ENCODE measurements around the gene PXK.

Gene PXK

GRCh38 chr3:58340594-58341244 is 8.0 kb downstream of the PXK start:
- ChIA-PET CTCF (interaction anchor here (0.6 to 1.1 kb wide), 3 partner anchors 8 to 34 kb away, joined by 3 to 4 read pairs (median 3); partner anchors contain the start of genes HTD2 and RPP14), POLR2A (no interaction called here)

DNA sequence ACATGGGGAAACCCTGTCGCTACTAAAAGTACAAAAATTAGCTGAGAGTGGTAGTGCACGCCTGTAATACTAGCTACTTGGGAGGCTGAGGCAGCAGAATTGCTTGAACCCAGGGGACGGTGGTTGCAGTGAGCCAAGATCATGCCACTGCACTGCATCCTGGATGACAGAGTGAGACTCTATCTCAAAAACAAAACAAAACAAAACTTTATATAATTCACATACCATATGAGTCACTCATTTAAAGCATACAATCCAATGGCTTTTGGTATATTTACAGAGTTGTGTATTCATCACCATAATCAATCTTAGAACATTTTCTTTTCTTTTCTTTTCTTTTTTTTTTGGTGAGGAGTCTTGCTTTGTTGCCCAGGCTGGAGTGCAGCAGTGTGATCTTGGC is 8.7 kb downstream of the PXK start:
- DNase-seq (ENCODE audit: low read depth, low spot score), result no peak
- CTCF ChIA-PET, result interaction anchor here (1.1 to 1.3 kb wide), 2 partner anchors 25 to 34 kb away, joined by 4 read pairs; partner anchors contain the start of genes HTD2 and RPP14
- POLR2A ChIA-PET, result no interaction called here
- TF ChIP-seq, protein P1, sequence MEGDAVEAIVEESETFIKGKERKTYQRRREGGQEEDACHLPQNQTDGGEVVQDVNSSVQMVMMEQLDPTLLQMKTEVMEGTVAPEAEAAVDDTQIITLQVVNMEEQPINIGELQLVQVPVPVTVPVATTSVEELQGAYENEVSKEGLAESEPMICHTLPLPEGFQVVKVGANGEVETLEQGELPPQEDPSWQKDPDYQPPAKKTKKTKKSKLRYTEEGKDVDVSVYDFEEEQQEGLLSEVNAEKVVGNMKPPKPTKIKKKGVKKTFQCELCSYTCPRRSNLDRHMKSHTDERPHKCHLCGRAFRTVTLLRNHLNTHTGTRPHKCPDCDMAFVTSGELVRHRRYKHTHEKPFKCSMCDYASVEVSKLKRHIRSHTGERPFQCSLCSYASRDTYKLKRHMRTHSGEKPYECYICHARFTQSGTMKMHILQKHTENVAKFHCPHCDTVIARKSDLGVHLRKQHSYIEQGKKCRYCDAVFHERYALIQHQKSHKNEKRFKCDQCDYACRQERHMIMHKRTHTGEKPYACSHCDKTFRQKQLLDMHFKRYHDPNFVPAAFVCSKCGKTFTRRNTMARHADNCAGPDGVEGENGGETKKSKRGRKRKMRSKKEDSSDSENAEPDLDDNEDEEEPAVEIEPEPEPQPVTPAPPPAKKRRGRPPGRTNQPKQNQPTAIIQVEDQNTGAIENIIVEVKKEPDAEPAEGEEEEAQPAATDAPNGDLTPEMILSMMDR (IDR thresholded peaks at IDR 0.05; ENCODE audit: insufficient read depth, low read length, missing control alignments), result no peak
- H3K4me3 ChIP-seq (ENCODE audit: low read depth, low read length), result no peak overlapping the region

More at GRCh38 chr3:58340594-58341244, 8.0 kb downstream of the PXK start:
- no peak overlapping the region for H3K4me3 ChIP-seq (ENCODE audit: low read depth, low read length)
- DNase-seq (ENCODE audit: low read depth, low spot score), result no peak
- TF ChIP-seq, protein P1 (IDR thresholded peaks at IDR 0.05; ENCODE audit: insufficient read depth, low read length, missing control alignments), result no peak

DNA sequence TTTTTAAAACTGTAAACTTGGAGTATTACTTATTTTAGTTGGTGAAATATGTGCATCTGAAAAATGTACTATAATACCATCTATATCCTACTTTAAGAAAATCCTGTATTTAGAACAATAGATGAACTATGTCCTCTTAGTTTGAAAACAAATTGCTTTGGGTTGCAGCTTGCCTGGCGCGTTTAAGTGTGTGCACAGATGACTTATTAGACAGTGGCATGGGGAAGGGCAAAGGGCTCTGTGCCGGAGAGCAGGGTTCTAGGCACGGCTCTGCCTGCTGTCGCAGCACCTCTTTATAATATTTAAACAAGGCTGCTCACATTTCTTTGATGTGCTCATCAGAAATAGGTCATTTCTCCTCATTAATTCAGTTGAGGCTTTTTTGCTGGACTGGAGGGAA is 10.0 kb downstream of the PXK start:
- CTCF ChIA-PET, result interaction anchor here (1.3 kb wide), 1 partner anchor 26 kb away, joined by 4 read pairs; no protein-coding TSS in a partner anchor

DNA sequence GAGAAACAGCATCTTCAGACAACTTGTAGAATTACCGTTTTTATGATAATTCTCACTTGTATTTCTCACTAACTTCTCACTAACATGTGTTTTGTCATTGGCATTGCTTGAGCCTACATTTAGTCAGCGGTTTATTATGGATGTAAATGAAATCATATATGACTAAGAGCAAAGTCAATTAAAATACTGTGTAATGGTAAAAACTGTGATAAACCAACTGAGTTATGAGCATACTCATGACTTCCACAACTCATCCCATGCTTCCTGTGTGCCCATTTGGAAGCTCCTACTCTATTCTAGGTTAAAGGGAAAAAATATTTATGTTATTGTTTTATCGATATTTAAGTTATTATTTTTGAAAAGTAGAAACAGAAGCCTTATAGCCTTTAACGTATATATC is 12.8 kb downstream of the PXK start:
- no peak overlapping the region for H3K4me3 ChIP-seq (ENCODE audit: low read depth, low read length)
- ChIA-PET CTCF (no interaction called here), POLR2A (no interaction called here)
- TF ChIP-seq, protein P1 (IDR thresholded peaks at IDR 0.05; ENCODE audit: insufficient read depth, low read length, missing control alignments), result no peak
- no peak for DNase-seq (ENCODE audit: low read depth, low spot score)

More for the DNA sequence above, 10.0 kb downstream of the PXK start:
- no peak overlapping the region for H3K4me3 ChIP-seq (ENCODE audit: low read depth, low read length)
- DNase-seq (ENCODE audit: low read depth, low spot score), result no peak
- TF ChIP-seq, protein P1 (IDR thresholded peaks at IDR 0.05; ENCODE audit: insufficient read depth, low read length, missing control alignments), result no peak
- POLR2A ChIA-PET, result interaction anchor here (0.6 kb wide), 1 partner anchor 32 kb away, joined by 3 read pairs; no protein-coding TSS in a partner anchor

- no peak overlapping the region for H3K4me3 ChIP-seq (ENCODE audit: low read depth, low read length)
- TF ChIP-seq, protein P1 (IDR thresholded peaks at IDR 0.05; ENCODE audit: insufficient read depth, low read length, missing control alignments), result no peak
- CTCF ChIA-PET, result interaction anchor here (0.9 kb wide), 1 partner anchor 59 kb away, joined by 3 read pairs; no protein-coding TSS in a partner anchor
- POLR2A ChIA-PET, result interaction anchor here (0.7 kb wide), 1 partner anchor 765 kb away, joined by 6 read pairs; no protein-coding TSS in a partner anchor
- DNase-seq (ENCODE audit: low read depth, low spot score), result no peak
These were observed 13.7 kb downstream of the PXK start for GRCh38 chr3:58346368-58346767.

GRCh38 chr3:58347984-58348383 is 15.3 kb downstream of the PXK start:
- POLR2A ChIA-PET, result no interaction called here
- no peak overlapping the region for H3K4me3 ChIP-seq (ENCODE audit: low read depth, low read length)
- CTCF ChIA-PET, result interaction anchor here (1.1 kb wide), 1 partner anchor 11 kb away, joined by 3 read pairs; no protein-coding TSS in a partner anchor
- no peak for DNase-seq (ENCODE audit: low read depth, low spot score)
- TF ChIP-seq, protein P1 (IDR thresholded peaks at IDR 0.05; ENCODE audit: insufficient read depth, low read length, missing control alignments), result no peak
